Astrocyte of the spinal cord (primary cell): ENCODE results near the gene MAPK1.
A peak's percentile ranks its signal among the peaks of the same experiment; 100 is the strongest.
"Not testable (repeated sequence)": the region's sequence is repeated elsewhere in the genome, so short reads cannot be mapped to it uniquely, and the experiment has no call there.

Experiments
- DNase-seq: peaks from one replicate; pipeline ENCODE4 v3.0.0; 2011; ENCODE audit warnings: low read depth, low spot score
- H3K4me3 ChIP-seq: 2 replicates; pipeline ENCODE4 v1.5.1; 2011; ENCODE audit warnings: low read depth, mild to moderate bottlenecking, low read length, moderate library complexity
- in situ Hi-C: cut with HindIII; loops from 2 replicates; pipeline ENCODE4 v1.10.0; 2017; ENCODE audit warnings: low sequenced_read_pairs
- TF ChIP-seq, protein P1 (sequence below): IDR thresholded peaks from 2 replicates; pipeline ENCODE4 v1.5.1; 2012; ENCODE audit warnings: low read depth, mild to moderate bottlenecking, low read length, inconsistent platforms

MAPK1 gene

DNA sequence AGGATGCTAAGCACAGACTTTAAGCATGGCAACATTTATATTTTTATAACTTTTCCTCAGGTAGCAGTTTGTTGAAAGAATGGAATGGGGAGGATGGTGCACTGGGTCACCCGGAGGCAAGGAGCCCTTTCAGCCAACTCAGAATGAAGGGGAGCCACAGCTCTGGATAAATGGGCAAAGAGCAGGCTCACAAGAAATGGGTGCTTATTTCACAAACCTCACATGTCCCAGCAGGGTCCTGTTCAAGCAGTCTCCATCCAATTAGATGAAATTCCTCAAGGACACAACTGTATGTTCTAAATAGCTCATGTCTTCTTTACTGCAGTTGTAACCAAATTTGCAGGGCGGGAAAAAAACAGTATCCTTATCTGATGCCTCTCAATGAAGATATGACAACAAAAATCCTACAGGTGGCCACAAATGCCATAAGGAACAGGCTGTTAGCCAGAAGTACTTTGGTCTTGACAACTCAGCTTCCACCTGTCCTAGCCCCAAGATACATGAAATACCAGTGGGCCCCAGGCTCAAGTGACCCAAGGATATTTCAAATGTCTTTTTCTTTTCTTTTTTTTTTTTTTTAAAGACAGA is 48.2 kb downstream of the MAPK1 start:
- in situ Hi-C loops: no loop called here
- no peak overlapping the region for H3K4me3 ChIP-seq
- TF ChIP-seq, protein P1, sequence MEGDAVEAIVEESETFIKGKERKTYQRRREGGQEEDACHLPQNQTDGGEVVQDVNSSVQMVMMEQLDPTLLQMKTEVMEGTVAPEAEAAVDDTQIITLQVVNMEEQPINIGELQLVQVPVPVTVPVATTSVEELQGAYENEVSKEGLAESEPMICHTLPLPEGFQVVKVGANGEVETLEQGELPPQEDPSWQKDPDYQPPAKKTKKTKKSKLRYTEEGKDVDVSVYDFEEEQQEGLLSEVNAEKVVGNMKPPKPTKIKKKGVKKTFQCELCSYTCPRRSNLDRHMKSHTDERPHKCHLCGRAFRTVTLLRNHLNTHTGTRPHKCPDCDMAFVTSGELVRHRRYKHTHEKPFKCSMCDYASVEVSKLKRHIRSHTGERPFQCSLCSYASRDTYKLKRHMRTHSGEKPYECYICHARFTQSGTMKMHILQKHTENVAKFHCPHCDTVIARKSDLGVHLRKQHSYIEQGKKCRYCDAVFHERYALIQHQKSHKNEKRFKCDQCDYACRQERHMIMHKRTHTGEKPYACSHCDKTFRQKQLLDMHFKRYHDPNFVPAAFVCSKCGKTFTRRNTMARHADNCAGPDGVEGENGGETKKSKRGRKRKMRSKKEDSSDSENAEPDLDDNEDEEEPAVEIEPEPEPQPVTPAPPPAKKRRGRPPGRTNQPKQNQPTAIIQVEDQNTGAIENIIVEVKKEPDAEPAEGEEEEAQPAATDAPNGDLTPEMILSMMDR: no peak
- no peak for DNase-seq

DNA sequence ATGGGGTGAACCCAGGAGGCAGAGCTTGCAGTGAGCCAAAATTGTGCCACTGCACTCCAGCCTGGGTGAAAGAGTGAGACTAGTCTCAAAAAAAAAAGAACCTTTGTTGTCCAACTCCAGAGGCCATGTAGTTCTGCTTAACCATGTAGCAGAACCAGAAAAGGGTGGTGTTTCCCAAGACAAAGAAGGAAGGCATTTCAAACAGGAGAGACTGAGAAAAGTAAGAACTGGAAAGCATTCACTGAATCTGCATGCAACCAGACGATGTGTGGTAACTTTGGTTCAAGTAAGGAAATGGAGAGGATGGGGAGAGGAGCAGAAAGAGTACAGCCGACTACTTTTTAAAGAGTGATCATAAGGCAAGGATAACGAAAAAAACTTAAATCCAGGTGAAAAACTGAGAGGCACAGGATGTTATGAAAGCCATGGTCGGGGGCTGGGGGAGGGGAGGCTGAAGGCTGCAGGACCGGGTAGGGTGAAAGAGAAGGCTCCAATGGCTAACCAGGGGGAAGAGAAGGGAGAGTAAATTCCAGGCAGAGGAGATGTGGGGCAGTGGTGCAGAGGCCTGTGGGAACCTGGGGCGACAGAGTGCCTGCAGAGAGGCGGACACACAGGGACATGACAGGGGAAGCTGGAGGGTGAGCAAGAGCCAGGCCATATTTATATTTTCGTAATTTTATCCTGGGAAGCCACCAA is 48.8 kb downstream of the MAPK1 start:
- no peak overlapping the region for H3K4me3 ChIP-seq
- DNase-seq: no peak
- TF ChIP-seq, protein P1: no peak
- in situ Hi-C loops: no loop called here

DNA sequence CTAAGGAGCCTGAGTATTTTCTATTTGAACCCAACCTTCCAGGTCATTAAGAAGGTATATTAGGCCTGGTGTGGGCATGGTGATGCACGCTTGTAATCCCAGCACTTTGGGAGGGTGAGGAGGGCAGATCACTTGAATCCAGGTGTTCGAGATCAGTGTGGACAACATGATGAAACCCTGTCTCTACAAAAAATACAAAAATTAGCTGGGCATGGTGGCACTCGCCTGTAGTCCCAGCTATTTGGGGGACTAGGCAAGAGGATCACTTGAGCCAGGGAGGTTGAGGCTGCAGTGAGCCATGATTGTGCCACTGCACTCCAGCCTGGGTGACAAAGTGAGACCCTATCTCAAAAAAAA is 50.0 kb downstream of the MAPK1 start:
- in situ Hi-C loops, DNase-seq, H3K4me3 ChIP-seq: not testable (repeated sequence)

DNA sequence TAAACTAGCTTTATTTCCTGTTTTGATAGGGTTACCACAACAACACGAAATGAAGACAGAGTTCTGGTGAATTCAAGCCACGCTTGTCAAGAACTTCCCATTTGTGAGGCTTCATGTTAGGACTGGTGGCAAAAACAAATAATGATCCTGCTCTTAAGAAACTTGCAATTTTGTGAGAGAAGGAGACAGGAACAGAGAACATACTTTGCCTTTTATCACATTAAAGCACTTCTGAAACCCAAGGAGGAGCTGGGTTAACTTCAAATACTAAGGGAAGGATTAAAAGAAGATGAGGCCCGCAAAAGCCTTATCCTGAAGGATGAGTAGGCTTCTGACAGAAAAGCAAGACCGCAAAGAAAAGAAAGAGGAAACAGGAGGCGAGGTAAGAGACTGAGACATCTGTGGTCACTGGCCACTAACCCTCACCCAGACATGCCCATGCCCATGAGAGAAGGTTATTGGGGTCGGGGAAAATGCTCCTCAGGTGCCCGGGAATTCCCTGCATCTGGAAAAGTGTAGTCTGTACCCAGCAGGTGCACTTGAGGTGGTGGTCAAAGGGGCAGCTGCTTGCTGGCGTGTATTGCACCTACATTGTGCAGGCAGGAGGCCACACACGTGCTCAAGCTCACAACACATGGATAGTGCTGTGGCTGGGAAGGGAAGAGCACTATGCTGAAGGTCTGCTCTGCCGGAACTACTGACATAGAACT is 50.5 kb downstream of the MAPK1 start:
- in situ Hi-C loops: no loop called here
- DNase-seq: peak; percentile 93
- H3K4me3 ChIP-seq: no peak overlapping the region
- TF ChIP-seq, protein P1: no peak

DNA sequence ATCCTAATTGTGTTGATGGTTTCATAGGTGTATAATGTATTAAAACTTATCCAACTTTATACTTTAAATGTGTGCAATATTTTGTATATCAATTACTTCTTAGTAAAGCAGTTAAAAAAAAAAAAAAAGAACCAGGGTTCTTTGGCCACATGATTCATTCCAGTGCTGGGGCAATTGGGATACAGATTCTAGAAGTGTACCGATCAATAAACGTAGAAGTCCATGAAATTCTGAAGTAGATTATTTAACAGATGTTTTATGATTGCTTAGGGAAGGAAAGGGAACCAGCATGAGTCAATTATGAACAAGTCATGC is 51.0 kb downstream of the MAPK1 start:
- DNase-seq: no peak
- TF ChIP-seq, protein P1: no peak
- in situ Hi-C loops: no loop called here
- no peak overlapping the region for H3K4me3 ChIP-seq

DNA sequence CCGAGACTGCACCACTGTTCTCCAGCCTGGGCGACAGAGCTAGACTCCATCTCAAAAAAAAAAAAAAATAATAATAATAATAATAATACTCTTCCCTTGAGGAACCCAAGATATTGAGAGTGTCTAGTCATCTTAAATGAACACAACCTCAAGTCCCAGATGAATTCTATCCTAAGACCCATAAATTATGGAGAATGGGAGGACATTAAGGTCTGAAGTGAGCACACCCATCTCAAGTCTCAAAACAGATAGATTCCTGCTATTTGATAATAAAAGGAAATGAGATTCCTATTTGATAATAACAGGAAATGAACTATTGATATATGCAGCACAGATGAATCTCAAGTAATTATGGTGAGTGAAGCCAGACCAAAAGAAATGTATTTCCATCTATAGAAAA is 51.5 kb downstream of the MAPK1 start:
- no peak overlapping the region for H3K4me3 ChIP-seq
- TF ChIP-seq, protein P1: no peak
- in situ Hi-C loops: no loop called here
- no peak for DNase-seq

DNA sequence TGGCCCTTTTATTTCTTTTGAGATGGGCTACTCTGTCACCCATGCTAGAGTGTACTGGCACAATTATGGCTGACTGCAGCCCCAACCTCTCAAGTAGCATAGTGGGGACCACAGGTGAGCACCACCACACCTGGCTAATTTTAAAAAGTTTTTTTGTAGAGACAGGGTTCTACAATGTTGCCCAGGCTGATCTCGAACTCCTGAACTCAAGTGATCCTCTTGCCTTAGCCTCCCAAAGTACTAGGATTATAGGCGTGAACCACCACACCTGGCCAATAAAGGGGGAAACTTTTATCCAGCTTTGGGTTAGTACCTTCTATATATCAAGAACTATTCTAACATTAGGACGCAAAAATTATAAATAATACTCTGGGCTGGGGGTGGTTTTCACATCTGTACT is 52.1 kb downstream of the MAPK1 start:
- DNase-seq: no peak
- no peak overlapping the region for H3K4me3 ChIP-seq
- TF ChIP-seq, protein P1: no peak
- in situ Hi-C loops: no loop called here
